CD4-positive, alpha-beta T cell treated with Interleukin-10 for 1 hour (primary cell): ENCODE results near the gene DLEC1.
A peak's percentile ranks its signal among the peaks of the same experiment; 100 is the strongest.

Experiments
- DNase-seq: peaks from one replicate; pipeline ENCODE4 v3.0.0-alpha.2; 2020

The DLEC1 gene

GRCh38 chr3:38110314-38111050 lies 71.5 kb downstream of the DLEC1 start:
- no peak for DNase-seq

- no peak for DNase-seq
Measured at GRCh38 chr3:38111201-38111600, 72.2 kb downstream of the DLEC1 start.

GRCh38 chr3:38111696-38112377 lies 72.8 kb downstream of the DLEC1 start:
- DNase-seq: no peak

GRCh38 chr3:38112378-38112761 lies 73.4 kb downstream of the DLEC1 start:
- no peak for DNase-seq

DNA sequence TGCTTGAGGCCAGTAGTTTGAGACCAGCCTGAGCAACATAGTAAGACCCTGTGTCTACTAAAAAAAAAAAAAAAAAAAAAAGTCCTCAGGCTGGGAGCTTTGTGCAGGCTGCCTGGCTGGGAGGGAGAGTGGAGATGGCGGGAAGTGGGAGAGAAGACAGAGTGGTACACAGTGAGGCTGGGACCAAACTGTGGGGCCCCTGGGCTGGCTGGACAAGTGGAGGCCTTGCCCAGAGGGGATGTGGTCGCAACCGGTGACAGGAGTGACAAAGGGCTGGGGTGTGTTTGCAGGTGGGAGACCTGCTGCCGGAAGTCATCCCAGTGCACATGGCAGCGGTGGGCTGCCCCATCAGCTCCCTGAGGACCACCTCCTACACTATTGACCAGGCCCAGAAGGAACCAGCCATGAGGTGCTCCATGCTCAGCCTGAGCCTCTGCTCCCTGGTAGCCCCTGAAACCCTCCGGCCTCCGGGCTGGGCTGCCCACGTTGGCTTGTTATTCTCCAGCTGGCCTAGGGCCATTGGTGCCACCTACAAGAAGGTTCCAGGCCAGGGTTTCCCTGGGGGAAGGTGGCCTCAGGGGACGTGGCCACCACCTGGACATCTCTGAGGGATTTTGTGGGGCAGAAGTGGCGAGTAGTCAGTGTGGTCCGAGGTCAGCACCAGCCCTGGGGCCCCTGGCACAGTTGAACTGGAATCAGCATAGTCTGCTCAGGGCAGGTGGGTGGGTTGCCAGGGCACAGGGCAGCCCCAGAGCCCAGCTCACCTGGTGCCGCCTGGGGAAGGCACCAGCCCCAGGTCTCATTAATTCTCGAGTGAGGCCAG lies 75.3 kb downstream of the DLEC1 start:
- no peak for DNase-seq

- no peak for DNase-seq
Measured at GRCh38 chr3:38114875-38115644, 76.1 kb downstream of the DLEC1 start.

GRCh38 chr3:38115645-38116427 lies 76.8 kb downstream of the DLEC1 start:
- DNase-seq: no peak

GRCh38 chr3:38116471-38117162 lies 77.6 kb downstream of the DLEC1 start:
- no peak for DNase-seq

GRCh38 chr3:38117163-38117716 lies 78.2 kb downstream of the DLEC1 start:
- no peak for DNase-seq

- DNase-seq: peak; percentile 79
Measured at GRCh38 chr3:38117748-38118420, 78.9 kb downstream of the DLEC1 start.

DNA sequence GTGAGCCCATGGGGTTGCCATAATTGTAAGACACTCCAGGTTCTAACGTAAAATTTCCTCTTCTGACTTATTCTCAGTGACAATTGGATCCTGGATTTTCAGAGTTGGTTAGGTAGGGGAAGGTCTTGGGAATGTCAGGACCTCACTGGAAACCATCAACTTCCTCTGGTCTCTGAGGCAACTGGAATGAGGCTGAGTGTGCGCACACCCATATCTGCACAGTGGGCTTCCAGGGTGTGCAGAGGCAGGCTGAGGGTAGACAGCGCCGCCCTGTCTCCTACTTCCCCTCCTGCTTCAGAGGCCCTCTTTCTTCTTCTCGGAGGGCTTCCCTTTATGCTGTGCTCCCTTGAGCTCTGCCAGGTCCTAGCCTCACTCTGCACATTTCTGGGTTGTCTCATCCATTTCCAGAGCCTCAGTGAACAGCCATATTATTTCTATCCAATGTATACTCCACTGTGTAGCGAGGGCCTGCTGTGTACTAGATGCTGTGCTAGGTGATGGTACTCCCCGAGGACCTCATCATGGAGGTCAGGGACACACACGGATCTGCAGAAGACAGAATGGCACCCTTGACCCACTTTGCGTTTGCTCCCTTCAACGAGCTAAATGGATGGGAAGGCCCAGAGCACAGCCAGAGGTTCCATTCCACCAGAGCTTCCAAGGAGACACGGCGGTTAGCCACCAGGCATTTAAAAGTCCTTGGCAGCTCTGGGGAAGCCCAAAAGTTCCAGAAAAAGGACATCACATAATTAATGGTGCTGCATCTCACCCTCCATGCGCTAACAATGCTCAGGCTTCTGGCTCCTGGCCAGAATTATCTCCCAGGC lies 79.6 kb downstream of the DLEC1 start:
- no peak for DNase-seq

GRCh38 chr3:38119248-38119544 lies 80.2 kb downstream of the DLEC1 start:
- no peak for DNase-seq

DNA sequence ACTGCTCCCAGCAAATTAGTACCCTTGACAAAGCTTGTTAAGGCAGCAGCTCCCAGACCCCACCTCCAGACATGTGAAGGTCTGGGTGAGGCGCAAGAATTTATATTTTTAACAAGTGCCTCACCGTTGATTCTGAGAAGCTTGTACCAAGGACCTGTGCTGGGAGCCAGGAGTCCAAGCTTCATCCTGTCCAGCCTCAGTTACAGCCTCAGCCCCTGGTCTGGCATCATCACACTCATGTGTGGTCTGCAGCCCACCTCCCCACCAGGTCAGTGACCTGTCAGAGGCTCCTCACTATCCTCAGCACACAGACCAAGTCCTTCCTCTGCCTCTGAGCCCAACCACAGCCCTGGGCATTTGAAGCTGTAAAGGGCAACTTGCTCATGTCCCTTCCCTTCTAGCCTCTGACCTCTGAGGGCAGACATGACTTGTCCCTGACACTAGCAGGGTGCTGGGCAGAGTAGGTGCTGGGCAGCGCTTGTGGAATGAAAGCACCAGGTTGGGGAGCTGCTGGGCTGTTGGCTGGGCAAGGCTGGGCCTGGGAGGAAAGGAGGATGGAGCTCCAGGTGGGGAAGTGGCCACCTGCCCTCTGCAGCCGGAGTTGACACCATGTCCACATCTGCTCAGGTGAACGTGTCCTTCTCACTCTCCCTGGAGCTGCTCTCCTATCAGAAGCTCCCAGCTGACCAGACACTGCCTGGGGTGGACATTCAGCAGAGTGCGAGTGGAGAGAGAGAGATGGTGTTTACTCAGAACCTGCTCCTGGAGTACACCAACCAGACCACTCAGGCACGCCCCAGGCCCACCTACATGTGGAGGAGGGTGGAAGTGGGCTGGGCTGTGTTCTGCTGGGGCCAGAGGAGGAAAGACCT lies 81.0 kb downstream of the DLEC1 start:
- no peak for DNase-seq

DNA sequence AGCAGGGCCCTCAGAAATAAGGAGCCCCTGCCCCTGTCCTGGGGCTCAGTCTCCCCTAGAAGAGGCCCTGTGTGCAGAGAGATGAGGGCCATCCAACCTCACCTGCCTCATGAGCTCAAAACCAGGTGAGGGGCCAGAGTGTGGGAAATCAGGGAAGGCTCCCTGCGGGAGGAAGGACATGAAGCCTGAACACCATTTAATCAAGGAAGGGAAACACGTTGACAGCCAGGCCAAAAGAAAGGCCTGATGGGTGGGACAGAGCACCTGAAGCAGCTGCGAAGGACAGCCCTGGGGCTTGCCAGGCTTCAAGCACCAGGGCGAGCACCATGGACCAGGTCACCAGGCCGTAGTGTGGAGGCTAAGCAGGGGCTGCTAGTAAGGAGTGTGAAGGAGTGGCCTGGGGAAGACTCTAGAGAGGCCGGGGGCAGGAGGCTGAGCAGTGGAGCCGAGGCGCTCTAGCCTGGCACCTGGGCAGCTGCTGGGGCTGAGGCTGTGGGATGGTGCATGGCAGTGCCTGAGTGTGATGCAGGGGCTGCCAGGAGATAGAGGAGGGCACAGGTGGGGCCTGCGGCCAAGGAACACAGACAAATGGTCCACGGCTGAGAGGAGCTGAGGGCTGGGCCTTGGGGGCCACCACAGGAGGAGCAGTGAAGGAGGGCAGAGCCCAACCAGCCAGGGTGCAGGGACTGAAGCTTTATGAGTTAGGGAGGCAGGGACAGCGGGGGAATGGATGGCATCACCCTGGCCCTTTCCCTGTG lies 81.9 kb downstream of the DLEC1 start:
- DNase-seq: no peak

DNA sequence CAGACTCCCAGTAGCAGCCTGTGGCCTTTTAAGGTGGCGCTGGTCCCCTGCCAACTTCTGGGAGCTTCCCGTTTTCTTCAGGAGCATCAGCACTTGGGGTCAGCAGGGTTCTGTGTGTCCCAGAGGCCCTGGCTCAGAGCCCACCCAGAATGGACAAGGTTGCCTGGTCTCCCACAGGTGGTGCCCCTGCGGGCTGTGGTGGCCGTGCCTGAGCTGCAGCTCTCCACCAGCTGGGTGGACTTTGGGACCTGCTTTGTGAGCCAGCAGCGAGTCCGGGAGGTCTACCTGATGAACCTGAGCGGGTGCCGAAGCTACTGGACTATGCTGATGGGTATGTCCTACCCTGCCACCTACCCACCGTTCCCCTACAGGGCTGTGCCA lies 82.4 kb downstream of the DLEC1 start:
- DNase-seq: no peak

- DNase-seq: no peak
Measured at GRCh38 chr3:38121832-38122461, 82.9 kb downstream of the DLEC1 start.

DNA sequence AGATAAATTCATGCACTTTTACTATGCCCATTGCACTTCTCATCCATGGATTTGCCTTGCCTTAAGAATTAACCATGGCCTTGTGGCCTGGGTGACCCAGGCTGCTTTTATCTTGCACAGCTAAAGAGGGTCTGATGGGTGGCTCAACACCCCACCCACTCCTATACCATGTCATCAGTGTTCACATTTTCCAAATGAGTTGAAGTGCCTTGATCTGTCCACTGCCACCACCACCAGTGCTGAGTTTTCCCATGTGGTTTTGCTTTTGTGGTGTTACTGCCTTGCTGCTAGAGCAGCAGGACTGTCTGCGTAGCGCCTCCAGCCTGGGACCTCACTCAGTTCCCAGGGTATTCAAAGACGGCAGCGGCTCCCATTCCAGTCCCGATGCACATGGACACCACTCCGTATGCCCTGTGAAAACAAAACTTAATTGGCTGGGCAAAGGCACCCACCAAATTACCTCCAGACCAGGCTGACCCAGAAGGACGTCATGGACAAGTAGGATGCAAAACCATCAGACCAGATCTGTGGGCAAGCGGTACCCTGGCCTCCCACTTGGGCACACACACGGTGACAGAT lies 83.8 kb downstream of the DLEC1 start:
- no peak for DNase-seq
